H9 (cell line): ENCODE data around the gene PPIF. TPM values are rescaled to one million over a fixed set of nuclear protein-coding genes. Genes with fewer than 3 reads are reported as not detected.

Experiments used
- DNase-seq: peaks from one replicate; pipeline ENCODE4 v3.0.0-alpha.2; 2017
- H2AFZ ChIP-seq: one replicate; pipeline ENCODE4 v1.6.1; 2013; ENCODE audit warnings: mild to moderate bottlenecking, low read length, control low read depth, moderate library complexity
- H2AK5ac ChIP-seq: 2 replicates; pipeline ENCODE4 v1.6.1; 2013; ENCODE audit warnings: low read length, control low read depth, mixed read lengths; ENCODE audit not compliant: insufficient read length
- H2BK120ac ChIP-seq: one replicate; pipeline ENCODE4 v1.6.1; 2013; ENCODE audit warnings: low read depth, mild to moderate bottlenecking, low read length, control low read depth, inconsistent platforms; ENCODE audit not compliant: poor library complexity, severe bottlenecking
- H2BK12ac ChIP-seq: 2 replicates; pipeline ENCODE4 v1.6.1; 2013; ENCODE audit warnings: low read length, control low read depth, mixed read lengths, low read depth; ENCODE audit not compliant: insufficient read length
- H2BK15ac ChIP-seq: 2 replicates; pipeline ENCODE4 v1.6.1; 2013; ENCODE audit warnings: low read depth, low read length, control low read depth
- H2BK20ac ChIP-seq: one replicate; pipeline ENCODE4 v1.6.1; 2013; ENCODE audit warnings: low read depth, mild to moderate bottlenecking, low read length, control low read depth, inconsistent platforms; ENCODE audit not compliant: poor library complexity, severe bottlenecking
- H2BK5ac ChIP-seq: 2 replicates; pipeline ENCODE4 v1.6.1; 2013; ENCODE audit warnings: low read length, control low read depth, mixed read lengths; ENCODE audit not compliant: insufficient read length
- H3K14ac ChIP-seq: 2 replicates; pipeline ENCODE4 v1.6.1; 2013; ENCODE audit warnings: low read length, control low read depth; ENCODE audit not compliant: insufficient read depth
- H3K18ac ChIP-seq: 2 replicates; pipeline ENCODE4 v1.6.1; 2013; ENCODE audit warnings: low read depth, mild to moderate bottlenecking, mixed read lengths, low read length, control low read depth; ENCODE audit not compliant: insufficient read length
- H3K23ac ChIP-seq: 2 replicates; pipeline ENCODE4 v1.6.1; 2013; ENCODE audit warnings: low read length, control low read depth, mixed read lengths, low read depth; ENCODE audit not compliant: insufficient read length
- H3K23me2 ChIP-seq: 2 replicates; pipeline ENCODE4 v1.6.1; 2013; ENCODE audit warnings: low read depth, mild to moderate bottlenecking, mixed read lengths, low read length, control low read depth; ENCODE audit not compliant: insufficient read length, poor library complexity, severe bottlenecking
- H3K27ac ChIP-seq: 2 replicates; pipeline ENCODE4 v1.5.1; 2013; ENCODE audit warnings: low read length, control low read depth, mixed read lengths, low read depth; ENCODE audit not compliant: insufficient read length
- H3K27me3 ChIP-seq: 2 replicates; pipeline ENCODE4 v1.6.1; 2013; ENCODE audit warnings: low read length, control low read depth, inconsistent platforms; ENCODE audit not compliant: insufficient read depth
- H3K4ac ChIP-seq: 2 replicates; pipeline ENCODE4 v1.6.1; 2013; ENCODE audit warnings: low read depth, mild to moderate bottlenecking, control low read depth, inconsistent platforms, low read length, moderate library complexity
- H3K4me1 ChIP-seq: 2 replicates; pipeline ENCODE4 v1.6.1; 2013; ENCODE audit warnings: low read length, control low read depth, inconsistent platforms; ENCODE audit not compliant: insufficient read depth
- H3K4me2 ChIP-seq: 2 replicates; pipeline ENCODE4 v1.6.1; 2013; ENCODE audit warnings: low read length, control low read depth, mixed read lengths; ENCODE audit not compliant: insufficient read length, insufficient read depth
- H3K56ac ChIP-seq: 2 replicates; pipeline ENCODE4 v1.6.1; 2013; ENCODE audit warnings: low read depth, mild to moderate bottlenecking, mixed read lengths, low read length, control low read depth; ENCODE audit not compliant: insufficient read length
- H3K79me1 ChIP-seq: 2 replicates; pipeline ENCODE4 v1.6.1; 2013; ENCODE audit warnings: low read depth, mild to moderate bottlenecking, moderate library complexity, low read length, control low read depth, inconsistent platforms; ENCODE audit not compliant: insufficient read depth, poor library complexity, severe bottlenecking
- H3K79me2 ChIP-seq: 2 replicates; pipeline ENCODE4 v1.6.1; 2013; ENCODE audit warnings: low read length, control low read depth, inconsistent platforms; ENCODE audit not compliant: insufficient read depth
- H3K9ac ChIP-seq: 2 replicates; pipeline ENCODE4 v1.6.1; 2013; ENCODE audit warnings: low read length, control low read depth, mixed read lengths; ENCODE audit not compliant: insufficient read length; ENCODE audit errors: extremely low read depth
- H3K9me3 ChIP-seq: one replicate; pipeline ENCODE4 v1.6.1; 2013; ENCODE audit warnings: low read depth, low read length, inconsistent platforms; ENCODE audit not compliant: control insufficient read depth
- H3T11ph ChIP-seq: one replicate; pipeline ENCODE4 v1.6.1; 2013; ENCODE audit warnings: mild to moderate bottlenecking, low read length, control low read depth, inconsistent platforms
- H4K20me1 ChIP-seq: one replicate; pipeline ENCODE4 v1.6.1; 2013; ENCODE audit not compliant: control insufficient read depth, insufficient read length, insufficient read depth
- H4K5ac ChIP-seq: 2 replicates; pipeline ENCODE4 v1.6.1; 2013; ENCODE audit warnings: low read depth, mild to moderate bottlenecking, mixed read lengths, low read length, control low read depth; ENCODE audit not compliant: insufficient read length
- H4K8ac ChIP-seq: replicated peaks from 2 replicates; pipeline ENCODE4 v1.6.1; 2013; ENCODE audit warnings: low read length, control low read depth, mixed read lengths, low read depth; ENCODE audit not compliant: insufficient read length
- H4K91ac ChIP-seq: 2 replicates; pipeline ENCODE4 v1.6.1; 2013; ENCODE audit warnings: low read depth, mild to moderate bottlenecking, moderate library complexity, mixed read lengths, low read length, control low read depth; ENCODE audit not compliant: insufficient read length
- H3K27ac Mint-ChIP-seq, 3 experiments: 2 replicates in 2 of 3; 3 replicates in 1 of 3; pipeline ENCODE4 v1.8.0; 2020 to 2021; ENCODE audit warnings: mixed read lengths in 3 of 3, mild to moderate bottlenecking in 1 of 3, moderate library complexity in 1 of 3
- H3K27me3 Mint-ChIP-seq: 2 replicates; pipeline ENCODE4 v1.8.0; 2021; ENCODE audit warnings: low read depth, mild to moderate bottlenecking, moderate library complexity, mixed read lengths
- H3K36me3 Mint-ChIP-seq, 3 experiments: 2 replicates in 2 of 3; 3 replicates in 1 of 3; pipeline ENCODE4 v1.8.0; 2020 to 2021; ENCODE audit warnings: low read depth in 3 of 3, mixed read lengths in 3 of 3; ENCODE audit not compliant: insufficient read depth in 1 of 3
- H3K4me1 Mint-ChIP-seq, 2 experiments: 2 replicates each; pipeline ENCODE4 v1.8.0; 2020; ENCODE audit warnings: mixed read lengths in 2 of 2
- H3K4me3 Mint-ChIP-seq, 2 experiments: 2 replicates in 1 of 2; 3 replicates in 1 of 2; pipeline ENCODE4 v1.8.0; 2020 to 2021; ENCODE audit warnings: mild to moderate bottlenecking in 2 of 2, mixed read lengths in 2 of 2, moderate library complexity in 1 of 2
- H3K9me3 Mint-ChIP-seq, 2 experiments: 2 replicates in 1 of 2; 3 replicates in 1 of 2; pipeline ENCODE4 v1.8.0; 2020; ENCODE audit warnings: mild to moderate bottlenecking in 2 of 2, mixed read lengths in 2 of 2, moderate library complexity in 1 of 2
- WGBS: extraction: QIAGEN DNeasy Blood & Tissue Kit; methylation state at CpG from one replicate; pipeline ENCODE4 v1.1.7; 2013; ENCODE audit warnings: missing lambda C conversion rate, low lambda C conversion rate, mixed read lengths; ENCODE audit not compliant: insufficient read length; ENCODE audit errors: extremely low coverage; 5-methylcytosine and 5-hydroxymethylcytosine counted together
- total RNA-seq: library from RNA; stranded (reverse); gene quantifications from 2 replicates; pipeline ENCODE4 v1.2.1, GENCODE V29; 2021
- TF ChIP-seq, protein P1 (sequence below): fragments of 200-600 bp; sonication (generic); conservative IDR thresholded peaks from 3 replicates; pipeline ENCODE4 v1.8.0; 2021; ENCODE audit warnings: antibody characterized with exemption, mild to moderate bottlenecking

PPIF gene
- total RNA-seq, 1 experiment from 2014 or later, result 79.7 TPM

DNA sequence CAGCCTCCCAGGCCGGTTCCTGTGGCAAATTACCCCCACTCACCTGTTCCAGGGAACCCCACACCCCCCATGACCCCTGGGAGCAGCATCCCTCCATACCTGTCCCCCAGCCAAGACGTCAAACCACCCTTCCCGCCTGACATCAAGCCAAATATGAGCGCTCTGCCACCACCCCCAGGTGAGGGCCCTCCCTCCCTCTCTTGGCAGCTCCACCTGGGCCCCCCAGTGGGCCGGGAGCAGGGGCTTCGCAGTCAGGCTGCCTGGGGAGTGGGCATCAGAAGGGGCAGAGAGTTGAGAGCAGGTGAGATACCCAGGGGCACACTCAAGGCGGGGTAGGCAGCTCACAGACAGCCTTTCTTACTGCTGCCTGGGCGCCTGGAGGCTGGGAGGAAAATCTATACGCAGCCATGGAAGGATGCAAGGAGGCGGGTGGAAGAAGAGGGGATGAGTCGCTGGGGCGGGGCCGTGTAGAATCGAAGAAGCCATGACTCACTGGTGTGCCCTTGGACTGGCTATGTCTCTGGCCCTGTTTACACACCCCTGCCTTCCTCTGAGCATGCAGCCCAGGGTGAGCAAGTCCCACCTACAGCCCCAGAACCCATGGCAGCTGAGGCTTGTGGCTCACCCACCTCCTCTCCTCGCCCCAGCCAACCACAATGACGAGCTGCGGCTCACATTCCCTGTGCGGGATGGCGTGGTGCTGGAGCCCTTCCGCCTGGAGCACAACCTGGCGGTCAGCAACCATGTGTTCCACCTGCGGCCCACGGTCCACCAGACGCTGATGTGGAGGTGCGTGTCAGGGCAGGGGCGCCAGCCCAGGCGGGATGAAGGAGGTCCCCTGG lies 48.6 kb upstream of the PPIF start:
- Mint-ChIP-seq H3K4me3 (no peak overlapping the region), H3K36me3 (peaks cover 29 to 88% (median 71%) of the 10 kb centered on the region in 3 experiments; a peak in 6 of 7 replicates), H3K9me3 (no peaks in the 10 kb centered on the region), H3K27ac (no peak overlapping the region), H3K27me3 (no peaks in the 10 kb centered on the region), H3K4me1 (no peaks in the 10 kb centered on the region)
- H2BK15ac ChIP-seq, result no peak overlapping the region
- no peak overlapping the region for H3K9ac ChIP-seq
- no peaks in the 10 kb centered on the region for H3K79me1 ChIP-seq
- H4K20me1 ChIP-seq, result no peaks in the 10 kb centered on the region
- H3K27ac ChIP-seq, result no peak overlapping the region
- H3K79me2 ChIP-seq, result no peaks in the 10 kb centered on the region
- TF ChIP-seq, protein P1, sequence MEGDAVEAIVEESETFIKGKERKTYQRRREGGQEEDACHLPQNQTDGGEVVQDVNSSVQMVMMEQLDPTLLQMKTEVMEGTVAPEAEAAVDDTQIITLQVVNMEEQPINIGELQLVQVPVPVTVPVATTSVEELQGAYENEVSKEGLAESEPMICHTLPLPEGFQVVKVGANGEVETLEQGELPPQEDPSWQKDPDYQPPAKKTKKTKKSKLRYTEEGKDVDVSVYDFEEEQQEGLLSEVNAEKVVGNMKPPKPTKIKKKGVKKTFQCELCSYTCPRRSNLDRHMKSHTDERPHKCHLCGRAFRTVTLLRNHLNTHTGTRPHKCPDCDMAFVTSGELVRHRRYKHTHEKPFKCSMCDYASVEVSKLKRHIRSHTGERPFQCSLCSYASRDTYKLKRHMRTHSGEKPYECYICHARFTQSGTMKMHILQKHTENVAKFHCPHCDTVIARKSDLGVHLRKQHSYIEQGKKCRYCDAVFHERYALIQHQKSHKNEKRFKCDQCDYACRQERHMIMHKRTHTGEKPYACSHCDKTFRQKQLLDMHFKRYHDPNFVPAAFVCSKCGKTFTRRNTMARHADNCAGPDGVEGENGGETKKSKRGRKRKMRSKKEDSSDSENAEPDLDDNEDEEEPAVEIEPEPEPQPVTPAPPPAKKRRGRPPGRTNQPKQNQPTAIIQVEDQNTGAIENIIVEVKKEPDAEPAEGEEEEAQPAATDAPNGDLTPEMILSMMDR, result no peak
- no peak overlapping the region for H3K4ac ChIP-seq
- no peak overlapping the region for H4K91ac ChIP-seq
- H3K4me2 ChIP-seq, result no peak overlapping the region
- no peak overlapping the region for H3K23ac ChIP-seq
- H3K18ac ChIP-seq, result no peak overlapping the region
- H2BK5ac ChIP-seq, result no peak overlapping the region
- H3K9me3 ChIP-seq, result no peaks in the 10 kb centered on the region
- H3T11ph ChIP-seq, result no peak overlapping the region
- no peak overlapping the region for H2AFZ ChIP-seq
- no peak overlapping the region for H2AK5ac ChIP-seq
- H2BK120ac ChIP-seq, result no peak overlapping the region
- H3K14ac ChIP-seq, result no peak overlapping the region
- H3K23me2 ChIP-seq, result peaks cover 3% of the 10 kb centered on the region
- no peak overlapping the region for H4K5ac ChIP-seq
- WGBS, result no CpG with 5 or more reads among the region's 27 CpGs
- H4K8ac ChIP-seq, result no peak overlapping the region
- H3K4me1 ChIP-seq, result no peaks in the 10 kb centered on the region
- H2BK12ac ChIP-seq, result no peak overlapping the region
- no peak overlapping the region for H2BK20ac ChIP-seq
- no peaks in the 10 kb centered on the region for H3K27me3 ChIP-seq
- H3K56ac ChIP-seq, result no peak overlapping the region
- DNase-seq, result no peak
